Measurements from ENCODE around the gene CTIF.
A peak's percentile ranks its signal among the peaks of the same experiment; 100 is the strongest.

Gene CTIF

DNA sequence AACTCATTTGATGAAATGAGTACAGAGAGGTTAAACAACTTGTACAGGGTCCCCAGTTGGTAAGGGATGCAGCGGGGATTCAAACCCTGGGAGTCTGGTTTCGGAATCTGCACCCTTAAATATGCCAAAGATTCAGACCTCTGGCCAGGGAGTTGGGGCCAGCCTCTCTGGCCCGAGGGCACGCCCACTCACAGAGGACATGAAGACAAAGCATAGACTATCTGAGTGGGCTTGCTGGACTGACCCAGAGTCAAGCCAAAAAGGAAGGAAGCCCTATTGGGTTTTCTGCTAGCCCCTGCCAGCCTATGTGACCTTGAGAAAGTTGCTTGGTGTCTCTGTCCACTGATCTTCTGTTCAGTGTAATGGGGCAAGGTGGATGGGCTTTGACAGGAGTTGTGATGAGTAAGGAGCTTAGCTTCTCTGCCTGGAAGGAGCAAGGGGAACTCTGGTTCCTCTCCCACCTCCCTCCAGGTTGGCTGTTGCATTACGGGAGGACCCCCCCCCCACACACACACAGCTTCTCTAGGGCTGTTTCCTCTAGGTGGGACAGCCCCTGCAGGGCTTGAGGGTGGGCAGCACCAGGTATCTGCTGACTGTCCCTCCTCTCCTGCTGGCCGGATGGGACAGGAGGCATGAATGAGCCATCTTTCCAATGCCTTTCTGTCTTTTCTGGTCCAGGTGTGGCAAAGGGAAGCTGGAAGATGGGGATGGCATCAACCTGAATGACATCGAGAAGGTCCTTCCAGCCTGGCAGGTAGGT is 131.3 kb downstream of the CTIF start:
- DNase-seq = no peak

DNA sequence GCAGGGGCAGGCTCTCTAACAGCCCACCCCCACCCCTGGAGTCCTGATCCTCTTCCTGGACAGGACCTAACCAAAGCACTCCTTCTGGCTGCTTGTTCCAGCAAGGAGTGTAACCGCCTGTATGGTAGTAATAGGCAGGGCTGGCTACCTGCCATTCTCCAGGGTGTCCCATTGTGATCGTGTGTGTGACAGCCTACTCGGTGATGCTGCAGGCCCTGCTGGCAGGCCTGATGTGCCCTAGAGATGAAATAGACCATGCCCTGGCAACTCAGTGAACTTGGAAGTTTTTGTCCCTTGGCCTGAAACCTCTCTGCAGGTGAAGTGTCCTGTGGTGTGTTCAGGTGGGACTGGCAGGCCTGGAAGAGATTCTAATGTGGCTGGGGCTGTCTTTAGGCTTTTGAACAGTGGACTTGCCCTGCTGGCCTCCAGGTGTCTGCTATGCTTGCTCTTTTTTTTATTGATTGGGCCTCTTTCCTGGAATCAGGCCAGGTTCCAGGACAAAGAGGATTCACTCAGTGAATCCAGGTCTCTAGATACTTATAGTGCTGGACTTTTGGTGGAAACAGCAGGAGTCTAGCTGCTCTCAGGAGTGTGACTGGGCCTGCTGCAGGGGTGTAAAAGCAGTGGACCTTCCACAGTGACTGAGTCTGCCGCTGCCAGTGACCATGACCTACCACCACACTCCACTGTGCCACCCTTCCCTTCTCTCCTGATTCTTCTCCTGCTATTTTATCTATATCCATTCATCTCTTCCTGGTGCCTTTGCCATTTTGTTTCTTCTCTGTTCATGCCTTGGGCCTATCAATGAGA is 132.1 kb downstream of the CTIF start:
- no peak for DNase-seq

DNA sequence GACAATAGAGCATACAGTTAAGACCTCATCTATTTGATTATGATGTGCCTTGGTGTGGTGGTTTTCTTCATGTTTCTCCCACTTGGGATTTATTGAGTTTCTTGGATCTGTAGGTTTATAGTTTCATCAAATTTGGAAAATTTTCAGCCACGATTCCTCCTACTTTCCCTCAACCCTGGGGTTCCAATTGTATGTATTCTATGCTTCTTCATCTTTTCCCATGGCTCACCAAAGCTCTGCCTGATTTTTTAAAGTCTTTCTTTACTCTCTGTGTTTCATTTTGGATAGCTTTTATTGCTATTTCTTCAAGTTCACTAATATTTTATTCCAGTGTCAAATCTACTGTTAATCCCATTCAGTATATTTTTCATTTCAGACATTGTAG is 132.7 kb downstream of the CTIF start:
- DNase-seq = no peak

DNA sequence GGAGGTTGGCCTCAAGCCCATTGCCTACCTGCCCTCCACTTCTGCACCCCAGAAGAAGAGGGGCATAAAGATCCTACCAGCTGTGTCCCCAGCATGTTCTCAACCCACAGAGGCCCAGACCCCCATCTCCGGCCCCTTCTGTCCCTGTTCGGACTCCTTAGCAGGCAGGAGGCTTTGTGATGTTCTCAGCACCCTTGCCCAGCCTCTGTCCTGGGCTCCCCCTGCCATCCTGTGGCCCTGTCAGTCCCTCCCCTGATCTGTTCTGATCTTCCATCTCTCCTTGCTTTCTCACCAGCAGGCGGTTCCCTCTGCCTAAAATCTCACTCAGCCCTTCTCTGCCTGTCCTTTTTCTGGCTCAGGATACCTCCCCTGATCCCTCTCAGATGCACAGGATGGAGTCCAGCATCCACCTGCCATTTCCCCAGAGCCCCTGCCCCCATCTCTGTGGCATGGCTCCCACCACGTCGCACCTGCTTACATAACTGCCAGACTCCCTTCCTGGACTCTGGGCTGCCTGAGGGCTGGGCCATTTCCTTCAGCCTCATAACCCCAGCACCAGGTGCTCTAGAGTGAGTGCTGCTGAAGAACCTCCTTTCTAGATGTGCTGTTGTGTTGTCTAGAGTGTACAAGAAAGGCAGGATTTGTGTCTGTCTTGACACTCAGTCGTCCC is 134.0 kb downstream of the CTIF start:
- DNase-seq = no peak

DNA sequence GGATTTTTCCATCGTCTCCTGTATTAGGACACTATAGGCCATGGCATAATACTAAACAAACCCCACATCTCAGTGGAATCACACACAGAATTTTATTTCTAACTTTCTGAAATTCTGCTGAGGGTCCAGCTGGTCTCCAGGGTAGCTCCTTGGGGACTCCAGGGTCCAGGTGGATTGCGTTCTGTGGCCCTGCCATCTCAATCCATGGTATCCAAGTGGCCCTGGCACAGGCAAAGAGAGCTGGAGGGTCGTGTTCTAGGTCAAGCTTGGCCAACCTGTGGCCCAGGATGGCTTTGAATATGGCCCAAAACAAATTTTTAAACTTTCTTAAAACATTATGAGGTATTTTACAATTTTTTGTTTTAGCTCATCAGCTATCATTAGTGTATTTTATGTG is 134.6 kb downstream of the CTIF start:
- no peak for DNase-seq

DNA sequence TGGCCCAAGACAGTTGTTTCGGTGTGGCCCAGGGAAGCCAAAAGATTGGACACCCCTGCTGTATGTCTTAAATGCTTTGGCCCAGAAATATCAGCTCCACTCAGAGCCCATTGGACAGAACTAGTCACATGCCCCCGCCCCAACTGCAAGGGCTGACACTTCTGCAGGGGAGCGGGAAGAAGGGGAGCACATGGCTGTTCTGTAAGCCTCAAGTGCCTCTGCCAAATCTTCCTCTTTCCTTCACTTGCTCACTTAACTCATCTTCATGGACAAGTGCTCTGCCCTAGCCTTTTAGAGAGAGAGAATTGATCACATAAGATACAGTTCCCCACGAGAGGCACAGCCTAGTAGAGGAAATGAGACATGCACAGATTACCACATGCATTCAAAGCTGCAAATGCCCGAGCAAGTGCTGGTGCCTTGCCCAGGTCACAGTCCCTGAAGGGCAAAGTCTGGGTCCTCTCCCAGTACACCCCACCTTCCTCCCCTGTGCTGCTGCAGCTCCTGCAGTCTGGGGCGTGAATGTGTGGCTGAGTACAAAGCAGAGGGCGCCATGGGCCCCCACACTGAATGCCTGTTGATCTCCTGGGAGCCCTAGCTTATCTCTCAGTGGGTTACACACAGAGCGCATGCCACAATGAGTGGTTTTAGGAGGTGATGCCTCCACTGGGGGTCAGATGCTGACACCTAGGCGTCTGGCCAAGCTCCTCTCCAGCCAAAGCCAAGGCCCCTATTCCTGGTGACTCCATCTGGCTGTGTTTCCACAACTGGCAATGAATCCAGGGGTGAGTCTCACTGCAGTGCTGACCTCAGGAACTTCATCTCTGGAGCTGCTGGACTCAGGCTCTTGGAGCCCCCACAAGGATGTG is 135.3 kb downstream of the CTIF start:
- DNase-seq = no peak

DNA sequence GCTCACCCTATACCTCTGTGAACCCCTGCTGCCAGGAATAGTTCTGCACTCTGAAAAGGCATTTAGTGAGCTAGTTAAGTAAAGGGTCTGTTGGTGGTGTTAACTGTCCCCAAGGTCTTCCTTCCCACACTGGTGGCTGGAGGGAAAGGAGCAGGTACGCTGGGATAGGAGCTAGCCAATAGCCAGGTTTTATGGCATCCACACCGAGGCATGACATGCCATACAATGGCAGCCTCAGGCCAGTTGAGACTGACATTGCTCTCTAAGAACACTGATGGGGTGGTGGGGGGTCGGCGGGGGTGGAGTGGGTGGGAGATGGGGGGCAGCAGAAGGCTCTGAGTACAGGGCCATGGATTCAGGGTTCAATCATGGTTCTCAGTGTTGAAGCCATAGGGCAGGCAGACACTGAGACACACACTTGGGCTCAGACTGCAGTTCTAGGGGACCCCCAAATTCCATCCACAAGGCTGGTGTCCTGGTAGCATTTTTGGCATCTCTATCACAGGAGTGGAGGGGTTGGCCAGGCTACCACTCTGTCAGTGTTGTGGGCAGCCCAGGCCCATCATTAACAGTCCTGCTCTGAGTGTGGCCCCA is 136.0 kb downstream of the CTIF start:
- DNase-seq = no peak

DNA sequence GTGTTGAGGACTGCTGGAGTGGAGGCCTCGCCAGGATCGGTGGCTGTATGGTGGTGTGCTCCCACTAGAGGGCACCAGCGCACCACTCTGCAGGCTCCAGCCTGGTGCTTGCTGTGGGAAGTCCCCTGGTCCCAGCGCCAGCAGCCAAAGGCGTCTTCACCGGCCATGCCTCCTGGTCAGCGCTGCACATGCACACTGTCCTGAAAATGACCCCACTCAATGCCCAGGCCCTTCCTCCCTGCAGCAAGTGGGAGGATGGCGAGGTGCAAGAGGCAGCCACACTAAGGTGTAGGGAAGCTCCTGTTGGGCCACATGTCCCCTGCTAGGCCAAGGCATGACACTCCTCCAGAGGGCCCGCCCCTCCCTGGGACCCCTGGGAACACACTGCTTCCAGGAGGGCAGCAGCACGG is 136.5 kb downstream of the CTIF start:
- DNase-seq = peak; percentile 67

DNA sequence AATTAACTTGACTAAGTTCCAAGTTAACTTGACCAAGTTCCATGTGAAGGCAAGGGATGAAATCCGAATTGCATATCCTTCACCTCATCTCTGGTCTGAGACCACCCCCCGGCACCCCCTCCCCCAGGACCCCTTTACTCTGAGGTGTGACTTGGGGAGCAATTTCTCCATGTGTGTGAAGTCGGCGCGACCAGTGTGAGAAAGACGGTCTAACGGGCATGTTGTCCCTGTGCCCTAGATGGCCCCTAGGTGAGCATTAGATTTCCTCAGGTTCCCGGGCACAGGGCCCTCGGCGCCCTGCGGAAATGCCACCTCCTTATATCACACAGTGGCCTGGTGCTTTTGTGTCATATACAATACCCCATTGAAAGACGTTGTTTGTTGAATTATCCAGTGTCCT is 137.1 kb downstream of the CTIF start:
- DNase-seq = no peak

DNA sequence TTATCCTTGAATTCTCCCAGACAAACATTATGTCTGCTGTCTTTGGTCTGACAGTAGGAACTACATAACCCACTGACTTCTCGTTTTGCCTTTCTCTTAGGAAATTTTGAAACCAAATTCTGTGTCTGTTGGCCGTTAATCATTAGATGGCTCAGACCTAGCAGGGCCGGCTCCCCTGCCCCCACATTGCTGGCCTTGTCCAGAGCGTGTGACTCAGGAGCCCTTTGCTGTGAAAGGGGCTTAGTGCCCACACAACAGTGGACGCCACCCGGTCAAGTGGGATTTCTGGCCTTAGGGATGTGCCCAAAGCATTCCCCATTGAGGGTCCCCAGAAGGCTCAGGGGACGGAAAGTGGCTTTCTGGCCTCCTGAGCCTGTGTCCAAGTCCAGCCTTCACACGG is 137.5 kb downstream of the CTIF start:
- DNase-seq = no peak

DNA sequence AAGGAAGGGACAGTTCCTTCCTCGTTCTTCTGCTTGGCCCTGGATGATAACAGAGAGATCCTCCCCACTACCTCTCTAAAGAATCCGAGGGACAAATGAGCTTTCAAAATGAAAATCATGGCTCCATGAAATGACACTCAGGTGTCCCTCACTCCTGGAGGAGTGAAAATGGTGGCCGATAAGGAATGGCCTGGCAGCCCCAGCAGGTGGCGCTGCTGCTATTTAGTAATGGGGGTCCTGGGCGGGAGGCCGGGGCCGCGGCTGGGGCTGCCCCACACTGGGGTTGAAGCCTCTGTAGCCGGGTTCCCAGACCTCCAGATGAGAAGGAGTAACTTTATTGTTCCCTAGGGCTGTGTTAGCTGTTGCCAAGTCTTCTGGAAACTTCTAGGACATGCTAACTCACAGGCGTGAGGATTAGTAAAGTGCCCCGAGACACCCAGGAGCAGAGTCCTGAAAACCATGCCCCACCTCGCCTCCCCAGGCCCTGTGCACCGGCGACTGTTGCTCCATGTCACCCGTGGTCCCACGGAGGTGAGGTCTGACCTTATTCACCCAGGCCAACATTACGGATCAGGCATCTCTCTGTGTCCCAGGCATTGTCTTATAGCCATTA is 138.0 kb downstream of the CTIF start:
- DNase-seq = peak; percentile 27

DNA sequence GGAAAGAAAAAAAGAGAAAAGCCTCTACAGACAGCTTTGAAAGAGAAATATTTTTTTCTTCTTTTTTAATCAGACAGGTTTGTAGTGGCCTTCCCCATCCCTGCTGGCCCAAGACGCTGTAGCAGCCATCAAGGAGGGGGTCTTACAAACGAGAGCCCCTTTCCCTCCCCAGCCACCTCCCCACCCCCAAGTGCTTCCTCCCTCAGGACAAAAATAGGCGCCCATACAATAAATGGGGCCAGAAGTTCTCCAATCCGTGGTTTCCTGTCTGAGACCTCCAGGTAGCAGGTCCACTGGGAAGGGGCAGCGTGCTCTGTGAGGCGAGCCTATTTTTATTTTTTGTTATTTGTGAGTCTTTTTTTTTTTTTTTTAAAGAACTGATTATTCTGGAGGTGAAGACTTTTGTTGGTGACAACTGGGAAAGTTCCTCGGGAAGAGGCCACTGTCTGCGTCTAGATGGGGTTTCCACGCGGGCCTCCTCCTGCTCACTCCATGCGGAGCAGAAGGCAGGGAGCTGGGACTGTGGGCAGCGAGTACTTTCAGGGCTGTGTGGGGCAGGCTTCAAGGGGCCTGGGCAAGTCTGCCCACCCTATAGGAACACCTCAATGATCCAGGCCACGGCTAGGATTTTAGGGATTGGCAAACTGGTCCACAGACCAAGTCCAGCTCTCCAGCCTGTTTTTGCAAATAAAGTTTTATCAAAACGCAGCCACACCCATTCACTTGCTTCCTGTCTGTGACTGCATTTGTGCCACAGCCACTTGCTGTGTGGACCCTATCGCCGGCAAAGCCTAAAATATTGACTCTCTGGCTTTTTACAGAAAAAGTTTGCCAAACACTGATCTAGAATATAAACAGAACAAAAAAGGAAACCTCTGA is 139.6 kb downstream of the CTIF start:
- DNase-seq = no peak

DNA sequence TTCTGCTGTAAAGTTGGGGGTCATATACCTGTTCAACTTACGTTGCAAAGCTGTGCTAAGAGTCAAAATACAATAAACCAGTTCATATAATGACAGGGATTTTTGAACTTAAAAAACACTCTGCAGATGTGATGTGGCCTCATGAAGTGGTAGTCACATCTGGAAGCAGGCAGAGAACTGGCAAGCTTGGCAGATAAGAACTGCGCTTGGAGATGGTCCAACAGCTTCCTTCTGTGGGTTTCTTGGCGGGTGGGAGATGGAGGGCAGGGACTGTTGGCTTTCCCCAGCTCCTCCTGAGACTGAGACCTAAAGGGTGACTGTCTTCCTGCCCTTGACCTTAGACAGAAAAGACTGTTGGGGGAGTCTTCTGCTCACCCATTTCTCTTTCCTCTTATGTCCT is 140.4 kb downstream of the CTIF start:
- DNase-seq = no peak

DNA sequence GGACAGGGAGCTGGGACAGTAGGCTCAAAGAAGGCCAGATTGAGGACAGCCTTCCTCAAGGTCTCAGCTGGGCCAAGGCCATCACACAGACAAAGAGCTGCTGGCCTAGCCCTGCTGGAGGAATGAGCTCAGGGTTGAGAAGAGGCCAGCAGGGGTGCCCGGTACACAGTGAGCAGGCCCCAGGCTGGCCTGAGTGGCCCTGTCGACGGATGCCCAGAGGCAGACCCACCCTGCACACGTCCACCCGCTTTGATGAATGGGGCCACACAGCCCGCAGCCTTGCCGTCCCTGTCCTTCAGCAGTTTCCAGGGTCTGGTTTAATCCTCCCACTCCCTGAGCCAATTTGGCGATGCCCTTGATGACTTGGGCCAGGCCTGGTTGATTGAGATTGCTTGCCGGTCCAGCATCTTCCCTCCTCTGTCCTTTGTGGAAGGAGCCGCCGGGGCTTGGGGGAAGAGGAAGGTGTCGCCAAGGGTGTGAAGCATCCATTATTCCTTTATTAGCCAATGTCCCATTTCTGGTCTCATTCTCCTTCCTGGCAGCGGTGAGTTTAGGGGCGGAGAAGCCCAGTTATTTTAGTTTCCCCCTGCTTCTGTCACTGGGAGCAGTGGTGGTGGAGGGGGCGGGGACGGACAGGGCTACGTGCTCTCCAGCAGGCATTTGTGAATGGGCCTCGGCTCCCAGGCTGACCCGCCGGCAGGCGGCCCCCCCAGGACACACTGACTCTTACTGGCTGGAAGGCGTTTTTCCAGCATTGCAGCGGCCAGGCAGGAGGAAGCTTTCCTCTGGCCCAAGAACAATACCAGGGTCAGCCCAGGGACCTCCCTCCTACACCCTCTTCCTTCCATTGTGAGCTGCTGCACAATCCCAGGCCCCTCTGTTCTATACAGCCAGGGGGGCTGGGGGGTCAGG is 141.8 kb downstream of the CTIF start:
- DNase-seq = no peak

DNA sequence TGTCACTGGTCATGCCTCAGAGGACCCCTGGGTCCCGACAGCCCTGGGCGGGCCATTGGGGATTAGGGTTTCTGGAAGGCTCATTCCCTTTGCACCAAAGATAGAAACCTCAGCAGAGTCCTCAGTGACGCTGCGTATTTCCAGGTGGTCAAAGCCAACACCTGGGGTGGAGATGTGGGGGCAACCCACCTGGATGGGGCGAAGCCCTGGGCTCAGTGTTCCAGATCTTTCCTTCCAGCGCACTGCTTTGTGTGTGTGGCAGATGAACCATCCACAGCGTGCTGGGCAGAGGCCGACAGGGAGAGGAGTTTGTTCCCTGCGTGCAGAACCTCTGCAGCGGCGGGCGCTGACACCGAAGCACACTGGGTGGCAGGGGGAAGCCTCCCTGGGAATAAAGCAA is 143.9 kb downstream of the CTIF start:
- DNase-seq = no peak

DNA sequence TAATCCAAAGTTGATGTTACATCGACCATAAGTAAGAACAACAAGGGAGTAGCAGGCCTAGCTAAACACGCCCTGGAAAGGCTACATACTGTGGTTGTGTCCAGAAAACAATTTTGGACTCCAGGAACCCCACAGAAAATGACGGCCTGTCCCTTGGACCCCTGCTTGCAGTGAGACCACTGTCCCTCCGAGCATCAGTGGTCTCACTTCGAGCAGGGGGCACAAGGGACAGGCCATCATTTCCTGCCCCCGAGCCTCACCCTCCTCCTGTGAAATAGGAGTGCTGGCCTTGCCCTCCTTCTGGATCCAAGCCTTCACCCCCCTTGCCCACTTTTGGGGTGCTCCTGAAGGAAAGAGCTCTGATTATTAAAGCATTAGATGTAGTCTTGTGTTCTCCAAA is 144.4 kb downstream of the CTIF start:
- DNase-seq = no peak

DNA sequence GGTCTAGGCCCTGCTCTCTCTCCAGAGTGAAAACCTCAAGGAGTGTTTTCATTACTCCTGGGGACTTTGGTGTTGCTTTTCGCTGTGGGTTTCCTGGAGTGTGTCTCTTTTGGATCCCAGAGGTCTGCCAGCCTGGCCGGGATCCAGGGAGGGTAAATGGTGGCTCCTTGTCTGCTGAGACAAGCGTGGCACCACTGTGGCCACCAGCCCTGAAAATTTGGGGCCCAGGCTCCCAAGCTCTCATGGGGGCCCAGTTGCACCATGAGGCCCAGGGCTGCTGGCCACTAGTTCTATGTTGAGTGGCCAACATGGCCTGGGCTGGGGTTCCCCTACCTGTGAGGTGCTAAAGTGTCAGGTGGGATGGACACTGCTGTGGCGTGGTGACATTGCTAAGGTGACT is 144.8 kb downstream of the CTIF start:
- DNase-seq = no peak

DNA sequence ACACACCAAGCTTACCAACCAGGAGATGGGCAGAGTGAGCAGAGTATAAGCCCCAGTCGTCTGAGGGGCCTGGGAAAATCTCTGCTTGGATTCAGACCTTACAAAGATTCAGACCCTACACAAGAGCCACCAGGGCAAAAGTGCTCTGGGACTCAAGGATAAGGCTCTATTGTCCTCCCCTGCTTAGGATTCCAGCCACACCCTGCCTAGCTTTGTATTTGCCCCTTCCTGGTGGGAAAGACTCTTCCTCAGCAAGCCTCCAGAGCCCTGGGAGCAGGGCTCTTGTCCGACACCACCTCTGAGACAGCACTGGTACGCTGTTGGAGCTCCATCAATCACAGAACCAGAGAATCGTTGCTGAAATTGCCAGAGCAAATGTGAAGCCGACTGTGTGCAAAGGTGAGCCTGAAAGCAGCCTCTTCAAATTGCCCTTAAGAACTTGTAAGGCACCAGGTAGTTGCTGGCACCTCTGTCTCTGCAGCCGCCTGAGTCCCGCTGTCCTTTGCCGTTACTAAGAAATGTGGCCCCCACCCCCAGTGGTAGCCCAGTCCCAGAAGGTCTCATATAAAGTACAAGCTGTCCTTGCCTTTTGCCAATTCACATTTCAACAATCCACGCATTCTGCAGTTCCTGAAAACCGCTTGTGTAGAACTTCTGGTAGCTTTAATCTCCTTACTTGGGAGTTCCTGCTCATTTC is 148.7 kb downstream of the CTIF start:
- DNase-seq = no peak

DNA sequence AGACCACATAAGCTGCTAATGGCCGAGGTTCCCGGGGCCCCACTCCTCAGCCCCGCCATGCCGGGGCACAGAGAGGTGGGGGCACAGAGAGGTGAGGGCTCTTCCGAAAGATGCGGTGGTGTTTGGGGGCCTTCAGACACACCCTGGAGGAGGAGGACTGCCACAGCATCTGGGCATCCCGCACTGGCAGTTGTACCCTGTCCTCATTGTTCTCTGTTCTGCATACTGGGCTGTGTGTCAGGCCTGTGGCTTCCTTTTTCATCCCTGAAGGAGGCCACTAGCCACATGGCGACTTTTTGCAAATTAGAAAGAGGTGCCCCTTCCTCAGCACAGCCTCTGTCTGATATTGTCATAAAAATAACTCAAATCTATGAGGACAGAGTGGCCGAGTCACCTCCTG is 150.1 kb downstream of the CTIF start:
- no peak for DNase-seq
